ENCODE results near the gene CYTH2.
"Not testable (repeated sequence)": the region's sequence is repeated elsewhere in the genome, so short reads cannot be mapped to it uniquely, and the experiment has no call there.

Gene CYTH2

GRCh38 chr19:48478339-48479256, 9.4 kb downstream of the CYTH2 start:
- no peak for DNase-seq

- DNase-seq = no peak
These were observed 10.5 kb downstream of the CYTH2 start for GRCh38 chr19:48479686-48480085.

DNA sequence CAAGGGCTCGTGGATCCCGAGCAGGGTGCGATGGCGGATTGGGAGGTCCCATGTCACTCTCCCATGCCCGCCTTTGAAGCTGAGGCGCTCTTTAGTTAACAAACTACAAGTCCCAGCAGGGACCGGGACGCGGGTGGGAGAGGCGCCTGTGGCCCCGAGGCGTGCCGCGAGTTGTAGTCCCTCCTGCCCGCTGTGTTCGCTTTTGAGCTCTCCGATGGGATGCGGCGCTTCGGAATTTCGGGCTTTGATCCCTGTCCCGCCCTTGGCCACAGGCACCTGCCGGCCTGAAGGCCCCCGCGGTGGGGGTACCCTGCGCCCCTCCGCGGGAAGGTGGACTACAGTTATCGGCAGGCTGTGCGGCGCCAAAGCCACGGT, 11.0 kb downstream of the CYTH2 start:
- DNase-seq = no peak

DNA sequence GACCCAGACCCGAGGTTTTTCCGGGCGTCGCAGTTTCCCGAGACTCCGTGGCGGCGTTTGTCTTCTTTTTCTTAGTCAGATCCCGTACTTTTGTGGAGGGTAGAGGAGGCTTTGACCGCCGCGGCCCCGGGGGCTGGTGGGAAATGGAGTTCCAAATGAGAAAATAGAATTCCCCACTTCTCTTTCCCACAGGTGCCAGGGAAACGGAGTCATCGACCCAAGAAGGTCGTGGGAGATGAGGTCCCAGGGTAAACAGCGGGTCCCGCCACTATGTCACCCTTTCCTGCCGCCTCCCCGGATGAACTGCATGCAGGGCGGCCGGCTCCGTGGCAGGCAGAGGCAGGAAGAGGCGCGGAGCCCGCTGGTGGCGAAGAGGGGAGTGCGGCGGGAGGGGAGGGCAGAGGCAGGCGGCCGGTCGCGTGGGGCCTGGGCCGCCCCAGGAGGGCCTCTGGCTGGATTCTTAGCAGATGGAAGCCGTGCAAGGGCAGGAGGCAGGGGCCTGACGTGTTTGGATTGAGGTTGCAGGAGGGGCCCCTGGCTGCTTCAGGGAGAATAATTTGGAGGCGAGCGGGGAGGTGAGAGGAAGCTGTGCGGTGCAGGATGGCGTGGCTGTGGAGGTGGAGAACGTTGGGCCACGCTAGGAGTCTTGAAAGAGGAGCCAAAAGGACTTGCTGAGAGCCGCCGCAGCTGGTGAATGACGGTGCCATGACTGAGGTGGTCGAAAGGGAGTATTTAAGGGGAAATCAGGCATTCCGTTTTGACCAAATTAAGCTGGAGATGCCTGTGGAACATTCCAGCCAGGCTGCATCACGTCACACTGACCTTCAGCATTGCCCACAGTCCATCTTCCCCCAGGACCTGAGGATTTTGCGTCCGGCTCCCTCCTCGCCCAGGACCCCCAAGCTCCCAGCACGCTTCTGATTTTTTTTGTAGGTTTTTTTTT, 11.7 kb downstream of the CYTH2 start:
- DNase-seq = no peak

- peak in 2 of 3 experiments; percentile 35 to 54 for DNase-seq
These were observed 12.9 kb downstream of the CYTH2 start for GRCh38 chr19:48481846-48482639.

GRCh38 chr19:48483301-48483700, 14.1 kb downstream of the CYTH2 start:
- no peak for DNase-seq

DNA sequence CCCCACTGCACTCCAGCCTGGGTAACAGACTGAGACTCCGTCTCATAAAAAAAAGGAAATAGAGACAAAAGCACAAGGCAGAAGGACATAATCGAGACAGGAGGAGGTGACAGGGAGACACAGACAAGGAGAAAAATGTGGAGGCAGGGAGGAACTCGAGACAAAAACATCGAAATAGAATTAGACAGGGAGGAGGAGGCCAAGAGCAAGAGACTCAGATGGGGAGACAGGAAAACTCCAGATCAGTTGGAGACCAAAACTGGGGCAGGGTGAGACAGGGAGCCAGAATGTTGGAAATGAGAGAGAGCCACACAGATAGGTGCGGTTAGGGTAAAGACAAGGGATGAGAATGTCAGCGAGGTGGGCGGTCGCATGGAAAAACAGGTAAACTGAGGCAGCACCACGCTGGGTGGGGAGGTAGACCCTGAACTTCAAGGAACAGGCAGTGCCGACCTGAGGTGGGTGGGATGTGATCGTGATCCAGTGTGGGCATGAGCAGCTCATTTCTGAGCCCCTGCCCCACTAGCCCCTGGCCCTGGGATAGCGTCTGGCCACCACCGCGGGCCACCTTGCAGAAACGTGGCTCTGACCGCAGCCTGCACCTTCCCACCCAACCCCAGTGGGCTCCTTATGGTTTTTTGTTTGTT, 15.2 kb downstream of the CYTH2 start:
- no peak for DNase-seq

DNA sequence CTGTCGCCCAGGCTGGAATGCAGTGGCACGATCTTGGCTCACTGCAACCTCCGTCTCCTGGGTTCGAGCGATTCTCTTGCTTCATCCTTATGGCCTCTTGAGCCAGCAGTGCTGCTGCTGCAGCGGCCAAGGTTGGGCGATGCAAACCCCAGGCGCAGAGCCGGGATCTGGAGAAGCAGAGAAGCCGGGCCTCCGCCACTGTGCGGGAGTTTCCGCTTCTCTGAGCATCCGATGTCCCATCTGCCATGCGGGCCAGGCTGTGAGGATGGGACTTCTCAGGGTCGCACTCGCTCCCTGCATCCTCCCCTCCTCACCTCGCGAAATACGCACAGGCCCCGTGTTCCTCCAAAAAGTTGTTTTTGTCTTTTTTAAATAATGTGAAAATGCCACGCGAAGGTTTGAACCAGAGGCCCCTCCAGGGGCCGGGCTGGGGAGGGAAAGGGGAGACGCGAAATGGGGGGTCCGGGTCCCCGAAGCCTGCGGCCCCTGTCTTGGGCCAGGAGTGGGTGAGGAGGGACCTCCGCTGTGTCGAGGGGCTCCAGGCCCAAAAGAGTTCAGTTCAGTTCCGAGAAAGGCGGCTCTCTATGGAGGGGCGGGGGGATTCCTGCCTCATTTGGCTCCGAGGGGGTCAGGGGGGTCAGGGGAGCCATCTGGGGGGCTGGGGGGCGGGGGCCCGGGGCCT, 15.9 kb downstream of the CYTH2 start:
- no peak for DNase-seq

DNA sequence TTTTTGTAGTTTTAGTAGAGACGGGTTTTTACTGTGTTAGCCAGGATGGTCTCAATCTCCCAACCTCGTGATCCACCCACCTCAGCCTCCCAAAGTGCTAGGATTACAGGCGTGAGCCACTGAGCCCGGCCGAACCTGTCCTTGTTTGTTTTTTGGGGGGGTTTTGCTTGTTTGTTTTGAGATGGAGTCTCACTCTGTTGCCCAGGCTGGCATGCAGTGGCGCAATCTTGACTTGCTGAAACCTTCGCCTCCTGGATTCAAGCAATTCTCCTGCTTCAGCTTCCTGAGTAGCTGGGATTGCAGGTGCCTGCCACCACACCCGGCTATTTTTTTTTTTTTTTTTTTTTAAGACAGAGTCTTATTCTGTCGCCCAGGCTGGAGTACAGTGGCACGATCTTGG, 17.5 kb downstream of the CYTH2 start:
- not testable (repeated sequence) for DNase-seq

DNA sequence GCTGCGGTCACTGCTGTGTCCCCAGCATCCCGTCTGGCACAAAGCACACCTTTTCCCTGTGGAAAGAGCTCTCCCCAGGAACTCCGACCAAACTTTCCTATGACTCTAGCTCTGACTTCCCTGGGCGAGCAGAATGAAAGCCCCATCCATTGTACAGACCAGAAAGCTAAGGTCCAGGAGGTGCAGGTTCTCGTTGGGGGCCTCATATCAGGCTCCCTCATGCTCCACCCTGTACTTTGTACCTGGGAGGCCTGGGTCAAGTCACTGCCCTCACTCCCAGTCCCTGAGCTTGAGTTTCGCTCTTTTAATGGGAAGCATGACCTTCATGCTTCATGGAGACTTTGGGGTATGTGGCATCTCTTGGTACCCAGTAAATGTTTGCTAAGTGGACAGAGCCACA, 18.4 kb downstream of the CYTH2 start:
- no peak for DNase-seq

- no peak for DNase-seq
These were observed 18.8 kb downstream of the CYTH2 start for GRCh38 chr19:48487948-48488347.

DNA sequence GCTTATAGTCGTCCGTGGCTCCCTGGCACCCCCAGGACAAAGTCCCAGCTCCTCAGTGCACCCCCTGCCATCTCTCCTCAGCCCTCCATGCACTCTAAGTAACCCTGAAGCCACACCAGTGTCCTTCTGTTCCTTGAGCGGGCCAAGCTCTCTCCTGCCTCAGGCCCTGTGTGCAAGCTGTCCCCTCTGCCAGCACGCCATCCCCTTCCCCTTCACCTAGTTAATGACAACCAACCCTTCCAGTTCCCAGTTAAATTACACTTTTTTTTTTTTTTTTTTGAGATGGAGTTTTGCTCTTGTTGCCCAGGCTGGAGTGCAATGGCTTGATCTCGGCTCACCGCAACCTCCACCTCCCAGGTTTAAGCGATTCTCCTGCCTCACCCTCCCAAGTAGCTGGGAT, 19.3 kb downstream of the CYTH2 start:
- DNase-seq = not testable (repeated sequence)

GRCh38 chr19:48489608-48490216, 20.5 kb downstream of the CYTH2 start:
- peak in 2 of 3 experiments; percentile 42 to 75 for DNase-seq

- peak; percentile 64 to 78 (median 74) for DNase-seq
These were observed 22.0 kb downstream of the CYTH2 start for GRCh38 chr19:48490981-48491792.

- DNase-seq = no peak
These were observed 22.6 kb downstream of the CYTH2 start for GRCh38 chr19:48491793-48492123.

DNA sequence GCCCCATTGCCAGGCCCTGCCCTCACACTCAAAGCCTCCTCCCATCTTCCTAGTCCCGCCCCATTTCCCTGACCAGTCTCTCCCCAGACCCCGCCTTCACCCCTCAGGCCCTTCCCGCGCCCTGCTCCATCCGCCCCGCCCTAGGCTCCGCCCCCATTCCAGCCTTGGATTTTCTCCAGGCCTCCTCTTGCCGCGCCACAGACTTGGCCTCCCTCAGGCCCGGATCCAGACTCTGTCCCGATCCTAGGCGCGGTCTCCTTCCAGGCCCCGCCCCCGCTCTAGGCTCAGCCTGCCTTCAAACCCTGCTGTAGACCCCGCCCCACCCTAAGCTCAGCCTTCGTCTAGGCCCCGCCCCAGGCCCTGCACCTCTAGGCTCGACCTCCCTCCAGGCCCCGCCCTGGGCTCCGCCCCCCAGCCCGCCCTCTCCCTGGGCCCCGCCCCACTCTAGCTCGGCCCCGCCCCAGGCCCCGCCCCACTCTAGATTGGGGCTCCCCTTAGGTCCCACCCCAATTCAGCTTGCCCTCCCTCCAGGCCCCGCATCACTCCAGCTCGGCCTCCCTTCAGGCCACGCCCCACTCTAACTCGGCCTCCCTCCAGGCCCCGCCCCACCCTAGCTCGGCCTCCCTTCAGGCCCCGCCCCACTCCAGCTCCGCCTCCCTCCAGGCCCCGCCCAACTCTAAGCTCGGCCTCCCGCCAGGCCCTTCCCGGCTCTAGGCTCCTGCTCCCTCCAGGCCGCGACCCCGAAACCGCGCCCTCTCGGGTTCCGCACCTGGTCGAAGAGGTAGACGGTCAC, 24.0 kb downstream of the CYTH2 start:
- DNase-seq = peak; percentile 97 to 100 (median 99)

DNA sequence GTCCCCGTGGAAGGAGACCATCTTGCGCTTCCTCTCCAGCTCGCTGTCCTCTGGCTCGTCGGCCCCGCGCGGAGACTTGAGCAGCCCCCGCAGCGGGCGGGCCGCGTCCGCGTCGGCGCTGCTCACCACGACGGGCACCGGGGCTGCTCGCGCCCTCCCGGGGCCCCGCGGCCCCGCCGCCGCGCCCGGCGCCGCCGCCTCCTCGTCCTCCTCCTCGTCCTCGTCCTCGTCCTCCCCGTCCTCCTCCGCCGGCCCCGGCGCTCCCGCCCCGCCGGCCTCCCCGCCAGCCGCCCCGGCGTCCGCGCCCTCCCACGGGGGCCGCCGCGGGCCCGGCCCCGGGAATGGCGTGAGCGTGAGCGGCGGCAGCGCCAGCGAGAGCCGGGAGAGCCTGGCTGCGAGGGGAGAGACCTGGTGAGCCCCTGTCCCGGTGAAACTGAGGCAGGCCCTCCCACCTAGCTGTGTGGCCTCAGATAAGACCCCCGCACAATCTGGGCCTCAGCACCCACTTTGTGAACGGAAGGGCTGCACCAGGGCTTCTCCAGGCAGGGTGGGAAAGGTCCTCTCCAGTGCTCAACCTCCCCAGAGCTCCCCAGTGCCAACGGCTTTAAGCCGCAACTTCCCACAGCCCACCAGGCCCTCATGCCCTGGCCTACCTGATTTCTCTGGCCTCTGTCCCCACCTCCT, 24.7 kb downstream of the CYTH2 start:
- DNase-seq = peak in 1 of 3 experiments; percentile 29

DNA sequence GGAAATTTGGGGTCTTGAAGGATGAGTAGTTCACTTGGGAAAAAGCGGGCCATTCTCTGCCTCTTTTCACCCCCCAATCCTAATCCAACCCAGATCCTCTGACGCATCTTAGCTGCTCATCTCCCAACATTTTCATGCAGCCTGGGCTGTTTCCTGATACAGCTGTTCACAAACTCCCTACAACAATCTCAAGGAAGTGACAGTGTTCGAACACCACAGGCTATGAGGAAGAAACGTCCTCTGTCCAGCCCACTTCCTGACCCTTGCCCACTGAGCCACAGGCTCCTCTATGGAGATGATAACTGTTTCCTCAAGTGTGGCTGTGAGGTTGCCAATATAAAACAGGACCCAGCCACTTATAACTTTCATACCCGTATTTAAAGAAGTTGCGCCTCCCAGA, 26.2 kb downstream of the CYTH2 start:
- no peak for DNase-seq

All from NCI-H1417 (cell line).